ENCODE data around the gene WNT3.

The WNT3 gene

GRCh38 chr17:46730026-46730425 is 88.5 kb downstream of the WNT3 start:
- no peak overlapping the region for H3K4me3 ChIP-seq (replicated peaks in 1 of 2; ENCODE audit: low read depth in 2 of 2, low read length in 2 of 2)
- DNase-seq (ENCODE audit: low read depth in 2 of 2) = no peak
- no peak for TF ChIP-seq CTCF (IDR thresholded peaks at IDR 0.05; ENCODE audit: low read depth, low read length)

GRCh38 chr17:46727572-46728348 is 90.7 kb downstream of the WNT3 start:
- no peak overlapping the region for H3K4me3 ChIP-seq (replicated peaks in 1 of 2; ENCODE audit: low read depth in 2 of 2, low read length in 2 of 2)
- peak; percentile 49 to 83 for DNase-seq (ENCODE audit: low read depth in 2 of 2)
- no peak for TF ChIP-seq CTCF (IDR thresholded peaks at IDR 0.05; ENCODE audit: low read depth, low read length)

GRCh38 chr17:46726206-46726605 is 92.3 kb downstream of the WNT3 start:
- no peak for TF ChIP-seq CTCF (IDR thresholded peaks at IDR 0.05; ENCODE audit: low read depth, low read length)
- peak; percentile 9 to 12 for DNase-seq (ENCODE audit: low read depth in 2 of 2)
- no peak overlapping the region for H3K4me3 ChIP-seq (replicated peaks in 1 of 2; ENCODE audit: low read depth in 2 of 2, low read length in 2 of 2)

GRCh38 chr17:46722662-46723285 is 95.7 kb downstream of the WNT3 start:
- H3K4me3 ChIP-seq (replicated peaks in 1 of 2; ENCODE audit: low read depth in 2 of 2, low read length in 2 of 2) = no peak overlapping the region
- no peak for DNase-seq (ENCODE audit: low read depth in 2 of 2)
- no peak for TF ChIP-seq CTCF (IDR thresholded peaks at IDR 0.05; ENCODE audit: low read depth, low read length)

GRCh38 chr17:46720408-46720807 is 98.1 kb downstream of the WNT3 start:
- no peak for TF ChIP-seq CTCF (IDR thresholded peaks at IDR 0.05; ENCODE audit: low read depth, low read length)
- peak in 1 of 2 donors; percentile 17 for DNase-seq (ENCODE audit: low read depth in 2 of 2)
- H3K4me3 ChIP-seq (replicated peaks in 1 of 2; ENCODE audit: low read depth in 2 of 2, low read length in 2 of 2) = no peak overlapping the region

- DNase-seq (ENCODE audit: low read depth in 2 of 2) = no peak
- no peak overlapping the region for H3K4me3 ChIP-seq (replicated peaks in 1 of 2; ENCODE audit: low read depth in 2 of 2, low read length in 2 of 2)
- no peak for TF ChIP-seq CTCF (IDR thresholded peaks at IDR 0.05; ENCODE audit: low read depth, low read length)
Measured at GRCh38 chr17:46719891-46720290, 98.6 kb downstream of the WNT3 start.
